Measurements from ENCODE around the gene SPOCK1. TPM values are rescaled to one million over a fixed set of nuclear protein-coding genes. Genes with fewer than 3 reads are reported as not detected.
A peak's percentile ranks its signal among the peaks of the same experiment; 100 is the strongest.

Gene SPOCK1
- total RNA-seq, 1 donor from 2014 or later: 0.20 TPM

GRCh38 chr5:137034213-137034612 lies 464.9 kb downstream of the SPOCK1 start:
- DNase-seq (ENCODE audit: low read depth in 2 of 2): no peak

- peak; percentile 28 to 62 for DNase-seq (ENCODE audit: low read depth in 2 of 2)
These were observed 466.2 kb downstream of the SPOCK1 start for GRCh38 chr5:137032929-137033328.

DNA sequence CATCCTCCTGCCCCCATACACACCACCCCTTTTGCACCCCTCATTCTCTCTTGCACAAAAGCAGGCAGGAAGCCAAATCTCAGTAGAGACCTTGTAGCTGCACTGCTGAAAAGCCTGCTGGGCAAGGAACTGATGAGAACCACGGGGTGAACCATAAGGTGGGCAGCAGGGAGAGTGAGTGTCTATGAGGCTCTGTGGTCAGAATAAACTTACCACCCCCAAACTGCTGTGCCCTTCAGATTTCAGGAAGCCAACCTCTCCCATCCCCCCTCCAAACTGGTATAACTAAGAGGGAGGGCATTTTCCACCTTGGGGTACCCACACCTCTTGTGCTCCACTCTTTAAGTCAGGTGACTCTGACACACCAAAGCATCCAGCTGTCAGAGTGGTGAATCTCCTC lies 471.4 kb downstream of the SPOCK1 start:
- no peak for DNase-seq (ENCODE audit: low read depth in 2 of 2)

DNA sequence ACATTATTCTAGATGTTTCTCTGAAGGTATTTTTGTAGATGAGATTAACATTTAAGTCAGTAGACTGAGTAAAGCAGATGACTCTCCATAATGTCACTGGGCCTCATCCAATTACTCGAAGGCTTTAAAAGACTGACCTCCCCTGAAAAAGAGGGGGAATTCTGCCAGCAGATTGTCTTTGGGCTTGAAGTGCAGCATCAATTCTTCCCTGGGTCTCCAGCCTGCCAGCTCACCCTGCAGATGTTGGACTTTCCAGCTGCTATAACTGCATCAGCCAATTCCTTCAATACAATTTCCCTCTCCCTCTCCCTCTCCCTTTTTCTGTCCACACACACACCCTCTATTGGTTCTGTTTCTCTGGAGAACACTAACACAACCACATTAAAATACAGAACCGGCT lies 472.8 kb downstream of the SPOCK1 start:
- no peak for DNase-seq (ENCODE audit: low read depth in 2 of 2)

DNA sequence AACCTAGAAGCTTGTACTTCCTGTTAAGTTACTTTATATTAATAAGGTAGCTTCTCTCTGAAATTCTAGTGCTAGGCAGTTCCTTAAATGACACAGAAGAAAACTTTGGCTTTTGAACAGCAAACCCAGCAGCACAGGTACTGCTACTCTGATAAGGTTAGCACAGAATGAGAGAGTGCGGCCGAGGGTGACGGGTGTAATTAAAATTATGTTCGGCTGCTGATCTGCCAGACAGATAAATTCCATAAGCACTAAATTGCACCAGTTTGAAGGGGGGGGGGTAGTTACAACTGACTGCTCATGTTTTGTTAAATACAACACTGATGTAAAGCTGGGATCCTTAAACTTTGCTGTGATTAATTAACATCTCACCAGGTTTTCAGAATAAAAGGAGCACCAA lies 475.1 kb downstream of the SPOCK1 start:
- DNase-seq (ENCODE audit: low read depth in 2 of 2): no peak

DNA sequence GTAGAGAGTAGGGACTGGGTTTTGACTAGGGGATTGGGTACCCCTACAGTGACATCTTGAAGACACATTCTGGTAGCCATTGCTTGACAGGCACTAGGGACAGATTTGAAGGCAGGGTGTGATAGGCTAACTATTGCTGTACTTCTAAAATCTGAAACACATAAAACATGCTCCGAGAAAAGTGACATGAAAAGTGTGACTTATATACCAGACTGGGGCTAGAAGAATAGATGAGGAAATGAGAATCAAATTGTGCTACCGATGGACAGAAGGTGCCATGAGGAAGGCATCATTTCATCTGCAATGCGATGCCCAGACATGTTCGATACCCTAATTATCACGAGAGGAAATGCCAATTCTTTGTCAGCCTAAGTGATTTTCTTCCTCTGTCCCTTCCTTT lies 475.8 kb downstream of the SPOCK1 start:
- no peak for DNase-seq (ENCODE audit: low read depth in 2 of 2)

DNA sequence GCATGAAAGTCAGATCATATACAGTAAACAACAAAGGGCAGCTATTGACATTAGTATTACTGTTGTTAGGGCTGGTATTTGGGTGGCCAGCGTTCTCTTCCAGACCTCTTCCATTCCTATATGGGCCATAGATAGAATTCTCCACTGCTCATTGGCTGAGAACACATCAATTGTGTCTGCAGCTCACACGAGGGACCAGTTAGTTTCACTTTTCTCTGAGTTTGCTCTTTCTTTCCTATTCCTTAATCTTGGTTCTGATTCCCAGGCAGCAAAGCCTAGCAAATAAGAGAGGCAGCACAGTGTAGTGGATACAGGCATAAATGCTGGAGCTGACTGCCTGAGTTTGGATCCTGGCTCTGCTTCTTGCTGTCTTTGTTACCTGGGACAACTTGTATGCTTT lies 476.4 kb downstream of the SPOCK1 start:
- no peak for DNase-seq (ENCODE audit: low read depth in 2 of 2)

- DNase-seq (ENCODE audit: low read depth in 2 of 2): no peak
These were observed 477.1 kb downstream of the SPOCK1 start for GRCh38 chr5:137022043-137022442.

DNA sequence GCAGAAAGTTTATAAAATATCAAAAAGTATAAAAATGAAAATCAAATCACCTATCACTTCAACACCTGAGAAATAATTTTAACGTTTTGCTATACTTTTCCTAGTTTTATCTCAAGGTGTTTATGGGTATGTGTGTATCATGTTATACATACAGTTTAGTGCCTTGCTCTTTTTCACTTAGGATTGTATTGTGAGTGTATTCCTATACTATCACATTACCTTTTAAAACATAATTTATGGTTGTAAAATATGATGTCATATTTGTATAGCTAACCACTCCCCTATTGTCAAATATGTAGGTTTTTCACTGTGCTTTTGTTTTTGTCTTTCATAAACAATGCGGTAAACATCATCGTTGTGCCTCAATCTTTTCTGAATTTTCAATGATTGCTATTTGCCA lies 479.9 kb downstream of the SPOCK1 start:
- no peak for DNase-seq (ENCODE audit: low read depth in 2 of 2)

DNA sequence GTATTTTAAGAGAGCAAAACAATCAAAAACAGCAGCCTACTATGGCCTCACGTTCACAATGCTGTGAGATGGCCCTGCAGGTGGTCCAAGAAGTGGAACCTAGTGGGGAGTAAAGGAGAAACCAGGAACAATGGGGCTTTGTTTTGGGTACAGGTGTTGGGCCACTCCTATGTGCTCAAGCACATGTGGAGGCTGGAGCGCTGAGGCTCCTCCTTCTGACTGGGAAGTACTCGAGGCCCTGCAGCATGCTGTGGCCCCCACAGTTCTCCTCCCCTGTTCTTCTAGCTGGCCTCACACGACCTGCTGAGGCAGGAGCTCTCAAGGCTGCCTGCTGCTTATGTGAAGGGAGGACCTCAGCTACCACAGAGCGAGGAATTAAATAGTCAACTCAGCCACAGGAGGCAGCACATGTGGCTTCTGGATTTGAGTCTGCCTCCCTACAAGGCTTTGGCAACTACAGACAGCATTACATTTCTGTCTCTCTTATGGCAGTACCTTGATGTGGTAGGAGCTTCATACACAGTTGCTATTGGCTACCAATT lies 482.3 kb downstream of the SPOCK1 start:
- DNase-seq (ENCODE audit: low read depth in 2 of 2): no peak

GRCh38 chr5:137015540-137016116 lies 483.5 kb downstream of the SPOCK1 start:
- DNase-seq (ENCODE audit: low read depth in 2 of 2): no peak

DNA sequence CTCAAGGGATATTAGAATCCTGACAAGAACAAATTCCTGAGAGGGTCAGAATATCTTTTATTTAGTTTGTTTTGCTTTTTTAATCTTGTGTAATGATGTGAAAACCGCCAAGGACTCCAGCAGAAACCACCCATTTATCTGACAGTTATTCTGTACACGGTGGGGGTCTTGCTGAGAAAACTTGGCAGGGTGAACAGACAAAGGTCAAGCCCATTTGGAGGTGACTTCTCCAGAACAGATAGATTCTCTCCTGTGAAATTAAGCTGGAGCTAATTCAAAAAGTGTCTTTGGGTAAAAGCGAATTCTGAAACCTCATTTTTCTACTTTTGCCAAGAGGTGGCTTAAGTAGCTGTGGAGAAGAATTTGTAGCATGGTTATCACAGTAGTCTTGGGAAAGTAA lies 484.4 kb downstream of the SPOCK1 start:
- DNase-seq (ENCODE audit: low read depth in 2 of 2): no peak

- no peak for DNase-seq (ENCODE audit: low read depth in 2 of 2)
These were observed 488.9 kb downstream of the SPOCK1 start for GRCh38 chr5:137010226-137010625.

GRCh38 chr5:137004279-137004678 lies 494.8 kb downstream of the SPOCK1 start:
- DNase-seq (ENCODE audit: low read depth in 2 of 2): no peak

DNA sequence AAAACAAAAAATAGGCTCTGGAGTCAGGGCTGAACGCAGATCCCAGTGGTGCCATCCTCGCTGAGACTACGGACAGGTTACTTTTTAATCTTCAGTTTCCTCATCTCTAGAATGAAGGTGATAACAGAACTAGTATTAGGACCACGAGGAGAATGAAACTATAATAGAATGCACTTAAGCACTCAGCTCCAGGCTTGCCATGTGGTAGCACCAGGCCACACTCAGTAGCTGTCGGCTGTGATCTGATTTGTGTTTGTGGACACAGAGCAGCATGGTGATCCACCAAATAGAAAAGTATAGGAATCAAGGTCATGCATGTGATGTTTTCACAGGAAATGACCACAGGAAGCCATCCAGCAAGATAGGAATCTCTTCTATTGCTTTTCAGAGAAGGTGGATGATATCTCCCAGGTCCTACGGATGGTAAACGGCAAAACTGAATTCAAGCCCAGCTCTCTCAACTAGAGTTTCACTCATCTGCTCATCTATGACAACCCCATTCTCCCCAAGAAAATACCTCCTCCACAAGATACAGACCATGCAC lies 498.0 kb downstream of the SPOCK1 start:
- peak in 1 of 2 donors; percentile 77 for DNase-seq (ENCODE audit: low read depth in 2 of 2)

DNA sequence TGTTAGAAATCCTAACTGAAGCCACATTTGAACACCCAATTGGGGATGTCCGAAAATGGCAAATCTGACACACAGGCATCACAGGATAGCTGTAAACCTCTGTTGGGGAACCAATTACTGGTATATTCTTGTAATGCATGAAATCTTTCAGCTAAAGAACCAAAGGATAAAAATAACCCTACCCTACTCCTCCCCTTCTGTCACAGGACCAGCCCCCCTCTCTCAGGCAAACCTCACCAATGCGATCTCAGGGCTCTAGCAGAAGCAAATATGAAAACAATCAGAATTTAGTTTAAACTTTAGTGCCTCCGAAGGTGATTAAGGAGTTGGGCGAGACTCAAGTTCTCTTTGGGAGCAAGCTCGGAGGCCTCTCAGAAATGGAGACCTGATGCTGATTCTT lies 499.3 kb downstream of the SPOCK1 start:
- no peak for DNase-seq (ENCODE audit: low read depth in 2 of 2)

DNA sequence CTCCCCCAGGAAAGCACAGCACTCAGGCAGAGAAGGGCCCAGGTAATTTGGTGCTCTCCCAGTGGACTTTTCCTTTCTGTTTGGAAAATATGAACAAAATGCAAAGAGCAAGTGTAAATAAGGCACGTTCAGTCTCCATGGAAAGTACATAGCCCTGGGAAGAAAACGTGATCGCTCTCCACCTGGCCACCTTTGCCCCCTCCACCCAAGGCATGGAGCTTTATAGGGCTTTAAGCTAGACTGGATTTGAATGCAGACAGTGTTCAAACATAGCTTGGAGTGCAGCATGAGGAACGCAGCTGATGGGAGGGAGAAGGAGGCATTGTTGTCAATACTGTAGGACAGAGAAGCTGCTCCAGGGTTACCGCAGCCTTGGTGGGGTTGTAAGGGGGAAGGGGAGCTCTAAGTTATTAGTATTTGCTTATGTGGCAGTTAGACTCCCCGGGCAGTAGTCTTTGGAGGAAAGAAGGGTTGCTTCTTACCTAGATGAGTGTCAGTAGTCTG lies 500.2 kb downstream of the SPOCK1 start:
- no peak for DNase-seq (ENCODE audit: low read depth in 2 of 2)

- no peak for DNase-seq (ENCODE audit: low read depth in 2 of 2)
These were observed 505.0 kb downstream of the SPOCK1 start for GRCh38 chr5:136994154-136994553.

GRCh38 chr5:136992796-136993489 lies 506.2 kb downstream of the SPOCK1 start:
- no peak for DNase-seq (ENCODE audit: low read depth in 2 of 2)

DNA sequence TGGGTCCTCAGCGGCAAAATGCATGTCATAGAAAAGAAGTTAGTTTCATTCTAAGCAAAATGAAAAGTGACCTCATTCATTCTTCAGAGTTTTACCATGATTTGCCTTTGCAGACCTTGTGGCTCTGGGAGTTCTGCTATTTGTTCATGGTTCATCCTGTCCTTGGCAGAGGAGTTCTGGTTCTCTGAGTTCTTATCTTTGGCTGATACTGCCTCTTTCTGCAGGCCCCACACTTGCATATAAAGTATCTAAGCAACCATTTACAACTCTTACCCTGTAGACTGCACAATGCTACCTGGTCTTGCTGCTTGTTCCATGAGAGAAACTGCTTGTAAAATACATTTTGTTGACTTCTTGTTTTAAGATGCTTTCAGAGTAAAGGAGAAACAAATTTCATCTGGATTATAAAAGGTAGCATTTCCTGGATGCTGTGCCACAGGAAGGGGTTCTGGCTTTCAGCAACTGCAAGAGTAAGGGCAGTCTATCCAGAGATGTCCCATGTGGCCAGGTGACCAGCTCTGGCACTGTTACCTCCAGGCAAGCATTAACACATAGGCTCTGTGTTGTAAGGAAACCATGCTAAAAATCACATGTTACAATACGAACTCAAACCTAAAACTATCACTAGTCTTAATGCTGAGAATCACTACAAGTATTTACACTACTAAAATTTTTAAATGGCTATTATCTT lies 513.2 kb downstream of the SPOCK1 start:
- no peak for DNase-seq (ENCODE audit: low read depth in 2 of 2)

DNA sequence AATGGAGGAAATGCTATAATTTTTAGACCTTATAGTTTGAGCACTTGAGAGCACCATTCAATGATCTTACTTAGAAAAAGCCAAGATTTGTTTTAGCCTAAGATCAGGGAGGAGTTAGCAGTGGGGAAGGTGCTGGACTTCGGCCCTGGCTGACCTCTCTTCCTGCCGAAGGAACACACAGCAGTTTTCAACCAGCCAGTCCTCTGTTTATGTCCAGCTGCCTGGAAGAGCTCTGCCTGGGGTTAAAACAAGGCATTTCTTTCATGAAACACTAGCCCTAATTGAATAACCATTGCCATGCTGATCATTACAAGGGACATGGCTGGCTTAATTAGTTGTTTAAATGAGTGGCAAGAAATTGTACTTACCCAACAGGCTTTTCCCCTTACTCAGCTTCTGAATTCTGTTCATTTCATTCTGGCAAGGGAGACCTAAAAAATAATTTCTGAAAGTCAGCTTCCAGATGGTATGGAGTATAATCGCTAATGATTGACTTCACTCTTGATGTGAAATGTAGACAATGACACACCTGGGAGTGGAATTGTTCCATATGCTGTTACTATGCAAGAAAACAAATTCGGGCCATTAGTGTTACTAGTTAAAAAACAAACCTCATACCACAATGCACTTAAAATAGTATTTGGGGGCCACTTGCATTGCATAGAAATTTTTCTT lies 514.2 kb downstream of the SPOCK1 start:
- peak in 1 of 2 donors; percentile 13 for DNase-seq (ENCODE audit: low read depth in 2 of 2)

GRCh38 chr5:136981936-136982335 lies 517.2 kb downstream of the SPOCK1 start:
- no peak for DNase-seq (ENCODE audit: low read depth in 2 of 2)

All from lung microvascular endothelial cell (primary cell).